Right cardiac atrium (tissue), 5 donors: ENCODE data around the gene FNDC10. TPM values are rescaled to one million over a fixed set of nuclear protein-coding genes. Genes with fewer than 3 reads are reported as not detected.
"Not testable (repeated sequence)": the region's sequence is repeated elsewhere in the genome, so short reads cannot be mapped to it uniquely, and the experiment has no call there.

ENCODE experiments used
- ATAC-seq, 2 donors: fragments of 200-7000 bp; cut with Tn5 transposase; one replicate each; pipeline versions ENCODE4 v1.8.0 to v1.9.1; 2020; ENCODE audit warnings: moderate library complexity in 2 of 2, mild to moderate bottlenecking in 1 of 2
- DNase-seq, 3 donors: peaks; one replicate each; pipeline ENCODE4 v3.0.0-alpha.2; 2020
- H3K27ac ChIP-seq: one replicate; pipeline ENCODE4 v1.5.1; 2013; ENCODE audit warnings: mild to moderate bottlenecking, low read length, control low read depth, moderate library complexity
- H3K27me3 ChIP-seq: one replicate; pipeline ENCODE4 v1.6.1; 2013; ENCODE audit not compliant: control insufficient read depth, insufficient read depth
- H3K4me1 ChIP-seq: one replicate; pipeline ENCODE4 v1.6.1; 2013; ENCODE audit warnings: low read length; ENCODE audit not compliant: control insufficient read depth, insufficient read depth
- H3K4me3 ChIP-seq: one replicate; pipeline ENCODE4 v1.5.1; 2013; ENCODE audit warnings: low read length, control low read depth
- H3K9me3 ChIP-seq: one replicate; pipeline ENCODE4 v1.6.1; 2013; ENCODE audit warnings: low read length; ENCODE audit not compliant: control insufficient read depth
- WGBS: extraction: QIAGEN DNeasy Blood & Tissue Kit; methylation state at CpG from one replicate; pipeline ENCODE4 v1.1.7; 2013; 5-methylcytosine and 5-hydroxymethylcytosine counted together
- intact Hi-C, 4 donors: fragments of 100-400 bp; cut with DNase I; formaldehyde crosslinking; loops; one replicate each; pipeline versions ENCODE4 v1.11.0 to v1.14.0; 2022 to 2023
- polyA plus RNA-seq: library from polyadenylated mRNA; stranded (reverse); fragments of 200-250 nt; gene quantifications from one replicate; pipeline ENCODE4 v1.2.3, GENCODE V29; 2013
- total RNA-seq, 4 donors: library from RNA; stranded (reverse); fragmentation: NEBNext Ultra II Directional; extraction: Animal tissue kit (Norgen Biotek cat#: 25700); gene quantifications; one replicate each; pipeline ENCODE4 v1.2.1, GENCODE V29; 2021
- donor health status: healthy with polysubstance abuse.
- donor health status: DM: no; HTN: yes; CAD: no.
- donor health status: DM: no; HTN: no; CAD: no.
- donor health status: DM: no; HTN: yes; CAD: no; lungs with severe emphysema.
- donor health status: DM: yes; HTN: yes; CAD: no.

The FNDC10 gene
- total and polyA plus RNA-seq, 5 donors: 0.47 to 0.97 (median 0.68) TPM

GRCh38 chr1:1559066-1559465 is 40.9 kb downstream of the FNDC10 start:
- H3K4me3 ChIP-seq: no peak overlapping the region
- H3K27me3 ChIP-seq: no peaks in the 10 kb centered on the region
- no peaks in the 10 kb centered on the region for H3K9me3 ChIP-seq
- intact Hi-C loops: no loop called here
- H3K27ac ChIP-seq: no peak overlapping the region
- WGBS: 82% methylated on average over 17 of the region's 17 CpGs
- no peaks in the 10 kb centered on the region for H3K4me1 ChIP-seq
- ATAC-seq (no peak), DNase-seq (no peak)

- 54% methylated on average over 4 of the region's 4 CpGs for WGBS
Measured at GRCh38 chr1:1558591-1558990, 41.3 kb downstream of the FNDC10 start.

DNA sequence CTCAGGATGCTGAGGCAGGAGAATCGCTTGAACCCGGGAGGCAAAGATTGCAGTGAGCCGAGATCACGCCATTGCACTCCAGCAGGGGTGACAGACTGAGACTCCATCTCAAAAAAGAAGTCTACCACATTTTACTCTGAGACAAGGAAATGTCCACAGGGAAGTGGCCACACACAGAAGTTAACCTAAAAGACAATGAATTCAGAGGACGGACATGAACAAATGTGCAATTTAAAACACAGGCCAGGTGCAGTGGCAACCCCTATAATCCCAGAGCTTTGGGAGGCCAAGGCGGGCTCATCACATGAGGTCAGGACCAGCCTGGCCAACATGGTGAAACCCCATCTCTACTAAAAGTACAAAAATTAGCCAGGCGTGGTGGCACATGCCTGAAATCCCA is 42.2 kb downstream of the FNDC10 start:
- 95% methylated on average over 7 of the region's 7 CpGs for WGBS
- H3K27ac ChIP-seq, H3K4me3 ChIP-seq, H3K9me3 ChIP-seq, H3K27me3 ChIP-seq, ATAC-seq, DNase-seq, intact Hi-C loops, H3K4me1 ChIP-seq: not testable (repeated sequence)

More at GRCh38 chr1:1558591-1558990, 41.3 kb downstream of the FNDC10 start:
- intact Hi-C loops: no loop called here
- H3K27ac ChIP-seq: no peak overlapping the region
- no peak overlapping the region for H3K4me3 ChIP-seq
- DNase-seq: no peak
- no peaks in the 10 kb centered on the region for H3K27me3 ChIP-seq
- ATAC-seq: no peak
- no peaks in the 10 kb centered on the region for H3K9me3 ChIP-seq
- H3K4me1 ChIP-seq: no peaks in the 10 kb centered on the region

- H3K27me3 ChIP-seq, H3K27ac ChIP-seq, ATAC-seq, H3K4me1 ChIP-seq, intact Hi-C loops, H3K9me3 ChIP-seq, H3K4me3 ChIP-seq: not testable (repeated sequence)
- WGBS: 91% methylated on average over 11 of the region's 11 CpGs
- DNase-seq: peak in 1 of 3 donors; percentile 27
Measured at GRCh38 chr1:1556961-1557360, 43.0 kb downstream of the FNDC10 start.

- Histone ChIP-seq H3K27ac (no peak overlapping the region), H3K9me3 (no peaks in the 10 kb centered on the region), H3K4me1 (no peaks in the 10 kb centered on the region), H3K27me3 (no peaks in the 10 kb centered on the region), H3K4me3 (no peak overlapping the region)
- intact Hi-C loops: no loop called here
- ATAC-seq (no peak), DNase-seq (peak in 2 of 3 donors; percentile 4 to 9)
- 86% methylated on average over 6 of the region's 6 CpGs for WGBS
Measured at GRCh38 chr1:1556505-1556904, 43.4 kb downstream of the FNDC10 start.

DNA sequence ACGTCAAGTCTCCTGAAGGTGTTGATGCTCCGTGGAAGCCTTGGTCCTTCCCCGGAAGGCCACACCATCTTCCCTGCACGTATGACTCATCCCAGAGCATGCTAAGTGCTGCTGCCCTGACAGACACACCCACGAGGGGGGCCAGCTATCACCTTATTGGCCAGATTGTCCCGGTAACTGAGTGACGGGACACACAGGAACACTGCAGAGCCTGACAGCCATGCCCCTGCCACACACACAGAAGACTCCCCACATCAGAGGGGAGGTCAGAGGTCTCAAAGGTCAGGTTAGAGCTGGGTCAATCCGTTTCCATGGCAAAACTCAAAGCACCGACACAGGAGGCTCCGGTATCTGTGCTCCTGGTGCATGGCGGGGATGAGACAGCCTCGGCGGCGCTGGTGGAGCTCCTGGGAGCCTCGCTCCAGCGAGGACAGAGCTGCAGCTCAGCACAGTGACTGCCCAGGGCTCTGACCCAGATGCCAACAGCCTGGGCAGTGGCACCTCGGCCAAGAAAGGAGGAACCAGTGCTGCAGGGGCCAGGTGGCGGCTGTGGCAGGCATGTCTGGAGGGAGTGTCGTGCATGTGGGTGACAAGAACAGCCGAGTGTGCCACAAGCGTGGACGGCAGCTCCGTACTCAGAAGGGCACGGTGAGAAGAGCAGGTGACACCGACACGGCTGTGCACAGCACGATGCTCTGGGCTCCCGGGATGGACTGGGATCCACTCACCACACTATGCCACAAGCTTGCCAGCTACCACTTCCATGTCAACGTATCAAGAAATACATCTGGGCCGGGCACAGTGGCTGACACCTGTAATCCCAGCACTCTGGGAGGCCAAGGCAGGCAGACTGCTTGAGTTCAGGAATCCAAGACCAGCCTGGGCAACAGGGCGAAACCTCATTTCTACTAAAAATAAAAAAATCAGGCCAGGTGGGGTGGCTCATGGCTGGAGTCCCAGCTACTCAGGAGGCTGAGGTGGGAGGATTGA is 44.7 kb downstream of the FNDC10 start:
- 67% methylated on average over 31 of the region's 31 CpGs for WGBS
- H3K9me3 ChIP-seq: no peaks in the 10 kb centered on the region
- ATAC-seq: peak; percentile 10 to 73
- H3K4me1 ChIP-seq: peaks cover 3% of the 10 kb centered on the region
- no peak overlapping the region for H3K27ac ChIP-seq
- no peaks in the 10 kb centered on the region for H3K27me3 ChIP-seq
- H3K4me3 ChIP-seq: no peak overlapping the region
- intact Hi-C loops: no loop called here
- peak in 2 of 3 donors; percentile 9 to 63 for DNase-seq

DNA sequence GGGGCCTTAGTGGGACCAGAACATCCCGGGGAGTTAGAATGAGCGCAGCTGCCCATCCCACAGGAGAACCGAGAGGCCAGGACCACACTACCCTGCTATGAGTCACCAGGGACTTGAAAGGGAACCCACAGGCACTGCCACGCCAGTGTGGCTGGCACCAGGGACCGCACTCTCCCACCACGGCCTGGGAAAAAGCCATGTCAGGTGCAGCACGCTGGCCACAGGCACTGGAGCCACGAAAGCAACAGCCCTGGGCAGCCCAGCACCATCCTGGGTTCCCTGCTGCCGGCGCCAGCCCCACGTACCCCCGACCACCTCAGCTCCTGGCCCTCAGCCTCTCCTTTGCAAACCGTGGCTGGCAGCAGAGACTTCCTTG is 45.4 kb downstream of the FNDC10 start:
- Histone ChIP-seq H3K27ac (no peak overlapping the region), H3K27me3 (no peaks in the 10 kb centered on the region), H3K9me3 (no peaks in the 10 kb centered on the region), H3K4me3 (no peak overlapping the region), H3K4me1 (peaks cover 3% of the 10 kb centered on the region)
- DNase-seq: peak in 1 of 3 donors; percentile 51
- WGBS: 73% methylated on average over 13 of the region's 13 CpGs
- no peak for ATAC-seq
- intact Hi-C loops: no loop called here

DNA sequence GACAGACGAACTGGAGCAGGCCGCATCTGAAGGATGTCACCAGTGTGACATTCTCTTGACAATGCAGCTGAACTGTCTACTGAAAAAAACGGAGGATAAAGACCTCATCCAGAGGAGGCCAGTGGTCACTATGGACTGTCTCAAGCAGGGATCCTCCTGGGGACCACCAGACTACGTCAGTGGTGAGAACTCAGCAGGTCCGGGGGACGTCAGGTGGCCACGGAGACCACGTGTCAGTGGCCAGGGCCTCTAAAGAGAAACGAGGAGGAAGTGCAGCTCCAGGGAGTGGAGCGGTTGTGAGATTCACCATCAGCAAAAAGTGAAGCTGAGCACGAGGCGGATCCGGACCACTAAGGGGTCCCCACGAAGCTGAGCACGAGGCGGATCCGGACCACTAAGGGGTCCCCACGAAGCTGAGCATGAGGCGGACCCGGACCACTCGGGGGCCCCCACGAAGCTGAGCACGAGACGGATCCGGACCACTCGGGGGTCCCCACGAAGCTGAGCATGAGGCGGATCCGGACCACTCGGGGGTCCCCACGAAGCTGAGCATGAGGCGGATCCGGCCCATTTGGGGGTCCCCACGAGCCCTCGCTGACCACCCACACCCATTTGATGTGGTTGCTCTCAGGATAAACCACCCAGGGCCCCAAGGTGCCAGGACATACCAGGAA is 46.0 kb downstream of the FNDC10 start:
- no peaks in the 10 kb centered on the region for H3K27me3 ChIP-seq
- intact Hi-C loops: no loop called here
- H3K4me1 ChIP-seq: peaks cover 3% of the 10 kb centered on the region
- 90% methylated on average over 35 of the region's 35 CpGs for whole genome bisulfite sequencing
- ATAC-seq (no peak), DNase-seq (no peak)
- no peak overlapping the region for H3K27ac ChIP-seq
- no peak overlapping the region for H3K4me3 ChIP-seq
- H3K9me3 ChIP-seq: no peaks in the 10 kb centered on the region

DNA sequence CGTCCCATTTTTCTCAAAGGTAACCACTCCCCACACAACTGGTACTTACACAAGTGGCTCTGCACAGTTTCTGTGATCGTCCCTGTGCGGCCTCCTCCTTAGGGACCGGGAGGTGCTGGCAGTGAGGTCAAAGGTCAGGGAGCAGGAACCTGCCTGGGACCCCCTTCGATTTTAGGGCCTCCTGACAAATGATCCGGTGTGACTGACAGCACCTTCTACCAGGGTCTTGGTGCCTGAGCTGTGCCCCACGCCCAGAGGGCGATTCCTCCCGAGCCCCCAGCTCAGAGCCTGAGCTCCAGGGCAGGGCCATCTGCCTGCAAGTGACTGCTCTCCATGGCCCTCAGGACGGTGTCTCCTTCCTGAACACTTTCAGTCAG is 47.7 kb downstream of the FNDC10 start:
- peaks cover 3% of the 10 kb centered on the region for H3K4me1 ChIP-seq
- WGBS: 89% methylated on average over 10 of the region's 10 CpGs
- H3K27ac ChIP-seq: no peak overlapping the region

DNA sequence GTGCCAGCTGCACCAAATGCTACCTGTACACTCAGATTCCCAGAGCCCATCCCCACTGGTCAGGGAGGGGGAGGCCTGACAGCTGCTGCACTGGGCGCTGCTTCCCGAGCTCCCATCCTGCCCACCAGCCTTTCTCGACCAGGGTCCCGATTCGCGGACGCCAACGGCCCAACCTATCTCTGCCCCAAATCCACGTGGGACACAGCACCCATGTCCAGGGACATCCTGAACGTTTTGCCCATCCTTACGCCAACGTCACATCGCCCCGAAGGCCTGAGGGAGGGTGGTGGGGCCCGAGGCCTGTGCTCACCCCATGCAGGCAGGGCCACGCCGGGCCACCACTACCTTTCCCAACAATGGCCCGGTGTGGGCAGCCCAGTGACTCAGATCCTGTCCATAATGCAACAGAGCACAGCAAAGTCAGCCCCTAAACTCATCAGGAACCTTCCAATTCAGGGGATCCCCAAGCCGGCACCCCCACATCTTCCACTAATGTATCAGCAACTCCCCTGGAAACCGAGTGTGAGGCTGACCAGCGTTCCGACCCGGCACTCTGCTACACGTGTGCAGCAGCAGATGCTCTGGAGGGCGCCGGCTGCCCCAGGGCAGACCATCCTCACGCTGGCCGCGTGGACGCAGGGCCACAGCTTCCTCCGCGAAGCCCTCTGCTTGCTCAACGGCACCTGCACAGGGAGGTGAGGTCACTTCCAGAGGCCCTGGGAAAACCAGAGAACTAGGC is 48.2 kb downstream of the FNDC10 start:
- no peak for DNase-seq
- H3K27ac ChIP-seq: no peak overlapping the region
- WGBS: 89% methylated on average over 33 of the region's 33 CpGs
- intact Hi-C loops: no loop called here
- H3K4me1 ChIP-seq: peaks cover 3% of the 10 kb centered on the region
- no peaks in the 10 kb centered on the region for H3K9me3 ChIP-seq
- H3K27me3 ChIP-seq: no peaks in the 10 kb centered on the region
- ATAC-seq: no peak
- no peak overlapping the region for H3K4me3 ChIP-seq

More for the DNA sequence above, 47.7 kb downstream of the FNDC10 start:
- Histone ChIP-seq H3K4me3 (no peak overlapping the region), H3K9me3 (no peaks in the 10 kb centered on the region), H3K27me3 (no peaks in the 10 kb centered on the region)
- DNase-seq (no peak), ATAC-seq (no peak)
- intact Hi-C loops: no loop called here
